C4-2B (cell line): ENCODE results near the gene KIF19.

ENCODE experiments used
- ZFX ChIP-seq: fragments of 450-650 bp; IDR thresholded peaks from 2 replicates; pipeline ENCODE4 v1.6.1; 2017
- TF ChIP-seq, protein P1 (sequence below): fragments of 450-650 bp; conservative IDR thresholded peaks from 2 replicates; pipeline ENCODE4 v1.5.1; 2017; ENCODE audit warnings: mild to moderate bottlenecking

- TF ChIP-seq, protein P1, sequence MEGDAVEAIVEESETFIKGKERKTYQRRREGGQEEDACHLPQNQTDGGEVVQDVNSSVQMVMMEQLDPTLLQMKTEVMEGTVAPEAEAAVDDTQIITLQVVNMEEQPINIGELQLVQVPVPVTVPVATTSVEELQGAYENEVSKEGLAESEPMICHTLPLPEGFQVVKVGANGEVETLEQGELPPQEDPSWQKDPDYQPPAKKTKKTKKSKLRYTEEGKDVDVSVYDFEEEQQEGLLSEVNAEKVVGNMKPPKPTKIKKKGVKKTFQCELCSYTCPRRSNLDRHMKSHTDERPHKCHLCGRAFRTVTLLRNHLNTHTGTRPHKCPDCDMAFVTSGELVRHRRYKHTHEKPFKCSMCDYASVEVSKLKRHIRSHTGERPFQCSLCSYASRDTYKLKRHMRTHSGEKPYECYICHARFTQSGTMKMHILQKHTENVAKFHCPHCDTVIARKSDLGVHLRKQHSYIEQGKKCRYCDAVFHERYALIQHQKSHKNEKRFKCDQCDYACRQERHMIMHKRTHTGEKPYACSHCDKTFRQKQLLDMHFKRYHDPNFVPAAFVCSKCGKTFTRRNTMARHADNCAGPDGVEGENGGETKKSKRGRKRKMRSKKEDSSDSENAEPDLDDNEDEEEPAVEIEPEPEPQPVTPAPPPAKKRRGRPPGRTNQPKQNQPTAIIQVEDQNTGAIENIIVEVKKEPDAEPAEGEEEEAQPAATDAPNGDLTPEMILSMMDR = no peak
- no peak for TF ChIP-seq ZFX
These were observed 480 bp downstream of the KIF19 start for GRCh38 chr17:74326506-74326905.
